HG03108 (cell line): ENCODE results near the gene LRRC18.

Experiments used
- ATAC-seq: cut with Tn5 transposase; IDR thresholded peaks from one replicate; pipeline ENCODE4 v1.9.1; 2021; ENCODE audit warnings: moderate library complexity; ENCODE audit not compliant: unreplicated experiment

The LRRC18 gene

GRCh38 chr10:48923748-48924147 is 15.9 kb downstream of the LRRC18 start:
- no peak for ATAC-seq

- no peak for ATAC-seq
Observed at GRCh38 chr10:48913674-48914073, 26.0 kb downstream of the LRRC18 start.

- ATAC-seq: no peak
Observed at GRCh38 chr10:48910548-48910947, 29.1 kb downstream of the LRRC18 start.

GRCh38 chr10:48907730-48908129 is 31.9 kb downstream of the LRRC18 start:
- no peak for ATAC-seq

GRCh38 chr10:48906841-48907240 is 32.8 kb downstream of the LRRC18 start:
- ATAC-seq: no peak

- no peak for ATAC-seq
Observed at GRCh38 chr10:48905311-48905710, 34.3 kb downstream of the LRRC18 start.

- no peak for ATAC-seq
Observed at GRCh38 chr10:48904861-48905260, 34.8 kb downstream of the LRRC18 start.

GRCh38 chr10:48903151-48903550 is 36.5 kb downstream of the LRRC18 start:
- no peak for ATAC-seq

- no peak for ATAC-seq
Observed at GRCh38 chr10:48902096-48902495, 37.5 kb downstream of the LRRC18 start.

GRCh38 chr10:48901319-48901718 is 38.3 kb downstream of the LRRC18 start:
- ATAC-seq: no peak

GRCh38 chr10:48900371-48900801 is 39.3 kb downstream of the LRRC18 start:
- ATAC-seq: no peak

GRCh38 chr10:48899781-48900180 is 39.9 kb downstream of the LRRC18 start:
- ATAC-seq: no peak

GRCh38 chr10:48898426-48898825 is 41.2 kb downstream of the LRRC18 start:
- ATAC-seq: no peak

GRCh38 chr10:48897441-48897790 is 42.2 kb downstream of the LRRC18 start:
- ATAC-seq: no peak

- ATAC-seq: no peak
Observed at GRCh38 chr10:48896756-48897440, 42.7 kb downstream of the LRRC18 start.

GRCh38 chr10:48895803-48896195 is 43.8 kb downstream of the LRRC18 start:
- ATAC-seq: no peak

- ATAC-seq: no peak
Observed at GRCh38 chr10:48894911-48895802, 44.5 kb downstream of the LRRC18 start.

- ATAC-seq: no peak
Observed at GRCh38 chr10:48890888-48891850, 48.5 kb downstream of the LRRC18 start.

GRCh38 chr10:48887982-48888381 is 51.7 kb downstream of the LRRC18 start:
- ATAC-seq: no peak

- ATAC-seq: no peak
Observed at GRCh38 chr10:48885376-48885775, 54.3 kb downstream of the LRRC18 start.
